ENCODE results near the gene FILIP1L.

The FILIP1L gene

GRCh38 chr3:100004931-100005330 lies 109.4 kb downstream of the FILIP1L start:
- no peaks in the 10 kb centered on the region for H3K36me3 Mint-ChIP-seq (ENCODE audit: low read depth)

GRCh38 chr3:100003609-100004503 lies 110.4 kb downstream of the FILIP1L start:
- no peaks in the 10 kb centered on the region for H3K27me3 Mint-ChIP-seq
- H3K4me3 Mint-ChIP-seq: no peak overlapping the region
- no peaks in the 10 kb centered on the region for H3K4me1 Mint-ChIP-seq (ENCODE audit: low read depth)
- H3K9me3 Mint-ChIP-seq: peaks cover 5% of the 10 kb centered on the region
- no peaks in the 10 kb centered on the region for H3K36me3 Mint-ChIP-seq (ENCODE audit: low read depth)
- intact Hi-C loops (cut with micrococcal nuclease): no loop called here
- no peak overlapping the region for H3K27ac Mint-ChIP-seq

More at GRCh38 chr3:100004931-100005330, 109.4 kb downstream of the FILIP1L start:
- intact Hi-C loops (cut with micrococcal nuclease): no loop called here
- no peaks in the 10 kb centered on the region for H3K27me3 Mint-ChIP-seq
- no peak overlapping the region for H3K27ac Mint-ChIP-seq
- H3K4me1 Mint-ChIP-seq (ENCODE audit: low read depth): no peaks in the 10 kb centered on the region
- H3K9me3 Mint-ChIP-seq: no peaks in the 10 kb centered on the region
- H3K4me3 Mint-ChIP-seq: no peak overlapping the region

- Mint-ChIP-seq H3K27ac (no peak overlapping the region), H3K9me3 (peaks cover 11% of the 10 kb centered on the region), H3K4me1 (ENCODE audit: low read depth) (no peaks in the 10 kb centered on the region), H3K4me3 (no peak overlapping the region), H3K27me3 (no peaks in the 10 kb centered on the region), H3K36me3 (ENCODE audit: low read depth) (no peaks in the 10 kb centered on the region)
- intact Hi-C loops (cut with micrococcal nuclease): no loop called here
Measured at GRCh38 chr3:100002599-100003350, 111.5 kb downstream of the FILIP1L start.

GRCh38 chr3:100001526-100002270 lies 112.6 kb downstream of the FILIP1L start:
- Mint-ChIP-seq H3K27me3 (no peaks in the 10 kb centered on the region), H3K4me3 (no peak overlapping the region), H3K36me3 (ENCODE audit: low read depth) (no peaks in the 10 kb centered on the region), H3K4me1 (ENCODE audit: low read depth) (no peaks in the 10 kb centered on the region), H3K27ac (no peak overlapping the region), H3K9me3 (peaks cover 15% of the 10 kb centered on the region)
- intact Hi-C loops (cut with micrococcal nuclease): no loop called here

- intact Hi-C loops (cut with micrococcal nuclease): no loop called here
- Mint-ChIP-seq H3K4me1 (ENCODE audit: low read depth) (no peaks in the 10 kb centered on the region), H3K27ac (no peak overlapping the region), H3K4me3 (no peak overlapping the region), H3K36me3 (ENCODE audit: low read depth) (no peaks in the 10 kb centered on the region), H3K27me3 (no peaks in the 10 kb centered on the region), H3K9me3 (peaks cover 21% of the 10 kb centered on the region)
Measured at GRCh38 chr3:100001083-100001482, 113.2 kb downstream of the FILIP1L start.

- Mint-ChIP-seq H3K27ac (no peak overlapping the region), H3K9me3 (peaks cover 37% of the 10 kb centered on the region), H3K4me3 (no peak overlapping the region), H3K27me3 (no peaks in the 10 kb centered on the region), H3K36me3 (ENCODE audit: low read depth) (no peaks in the 10 kb centered on the region), H3K4me1 (ENCODE audit: low read depth) (no peaks in the 10 kb centered on the region)
- intact Hi-C loops (cut with micrococcal nuclease): no loop called here
Measured at GRCh38 chr3:99999536-99999935, 114.8 kb downstream of the FILIP1L start.

- H3K4me3 Mint-ChIP-seq: no peak overlapping the region
- H3K27ac Mint-ChIP-seq: no peak overlapping the region
- intact Hi-C loops (cut with micrococcal nuclease): no loop called here
Measured at GRCh38 chr3:99997293-99997692, 117.0 kb downstream of the FILIP1L start.

GRCh38 chr3:99990179-99990578 lies 124.1 kb downstream of the FILIP1L start:
- peaks cover 24% of the 10 kb centered on the region for H3K9me3 Mint-ChIP-seq
- no peaks in the 10 kb centered on the region for H3K27me3 Mint-ChIP-seq
- H3K4me3 Mint-ChIP-seq: no peak overlapping the region
- H3K27ac Mint-ChIP-seq: no peak overlapping the region
- no peaks in the 10 kb centered on the region for H3K36me3 Mint-ChIP-seq (ENCODE audit: low read depth)
- peaks cover 5% of the 10 kb centered on the region for H3K4me1 Mint-ChIP-seq (ENCODE audit: low read depth)
- intact Hi-C loops (cut with micrococcal nuclease): no loop called here

More at GRCh38 chr3:99997293-99997692, 117.0 kb downstream of the FILIP1L start:
- H3K4me1 Mint-ChIP-seq (ENCODE audit: low read depth): no peaks in the 10 kb centered on the region
- no peaks in the 10 kb centered on the region for H3K36me3 Mint-ChIP-seq (ENCODE audit: low read depth)
- H3K9me3 Mint-ChIP-seq: peaks cover 54% of the 10 kb centered on the region
- no peaks in the 10 kb centered on the region for H3K27me3 Mint-ChIP-seq

GRCh38 chr3:99984668-99985067 lies 129.6 kb downstream of the FILIP1L start:
- no peaks in the 10 kb centered on the region for H3K9me3 Mint-ChIP-seq
- no peaks in the 10 kb centered on the region for H3K36me3 Mint-ChIP-seq (ENCODE audit: low read depth)
- H3K27me3 Mint-ChIP-seq: no peaks in the 10 kb centered on the region
- intact Hi-C loops (cut with micrococcal nuclease): no loop called here
- H3K4me3 Mint-ChIP-seq: no peak overlapping the region
- H3K4me1 Mint-ChIP-seq (ENCODE audit: low read depth): peaks cover 10% of the 10 kb centered on the region
- no peak overlapping the region for H3K27ac Mint-ChIP-seq

- Mint-ChIP-seq H3K4me1 (ENCODE audit: low read depth) (peaks cover 6% of the 10 kb centered on the region), H3K27me3 (no peaks in the 10 kb centered on the region), H3K27ac (no peak overlapping the region), H3K36me3 (ENCODE audit: low read depth) (no peaks in the 10 kb centered on the region), H3K9me3 (no peaks in the 10 kb centered on the region), H3K4me3 (no peak overlapping the region)
- intact Hi-C loops (cut with micrococcal nuclease): no loop called here
Measured at GRCh38 chr3:99984139-99984538, 130.2 kb downstream of the FILIP1L start.

GRCh38 chr3:99982650-99983049 lies 131.7 kb downstream of the FILIP1L start:
- Mint-ChIP-seq H3K4me3 (no peak overlapping the region), H3K27me3 (no peaks in the 10 kb centered on the region), H3K9me3 (no peaks in the 10 kb centered on the region), H3K27ac (no peak overlapping the region), H3K4me1 (ENCODE audit: low read depth) (peaks cover 9% of the 10 kb centered on the region), H3K36me3 (ENCODE audit: low read depth) (no peaks in the 10 kb centered on the region)
- intact Hi-C loops (cut with micrococcal nuclease): no loop called here

- Mint-ChIP-seq H3K9me3 (no peaks in the 10 kb centered on the region), H3K4me3 (no peak overlapping the region), H3K27me3 (no peaks in the 10 kb centered on the region), H3K27ac (no peak overlapping the region), H3K4me1 (ENCODE audit: low read depth) (peaks cover 9% of the 10 kb centered on the region), H3K36me3 (ENCODE audit: low read depth) (no peaks in the 10 kb centered on the region)
- intact Hi-C loops (cut with micrococcal nuclease): no loop called here
Measured at GRCh38 chr3:99981138-99981537, 133.2 kb downstream of the FILIP1L start.

- no peaks in the 10 kb centered on the region for H3K27me3 Mint-ChIP-seq
- no peaks in the 10 kb centered on the region for H3K9me3 Mint-ChIP-seq
- no peak overlapping the region for H3K4me3 Mint-ChIP-seq
- H3K36me3 Mint-ChIP-seq (ENCODE audit: low read depth): no peaks in the 10 kb centered on the region
- peaks cover 9% of the 10 kb centered on the region for H3K4me1 Mint-ChIP-seq (ENCODE audit: low read depth)
- no peak overlapping the region for H3K27ac Mint-ChIP-seq
- intact Hi-C loops (cut with micrococcal nuclease): no loop called here
Measured at GRCh38 chr3:99980606-99981005, 133.7 kb downstream of the FILIP1L start.

- Mint-ChIP-seq H3K27ac (no peak overlapping the region), H3K4me3 (no peak overlapping the region), H3K27me3 (no peaks in the 10 kb centered on the region), H3K4me1 (ENCODE audit: low read depth) (peaks cover 9% of the 10 kb centered on the region), H3K9me3 (no peaks in the 10 kb centered on the region), H3K36me3 (ENCODE audit: low read depth) (no peaks in the 10 kb centered on the region)
- intact Hi-C loops (cut with micrococcal nuclease): no loop called here
Measured at GRCh38 chr3:99978221-99978620, 136.1 kb downstream of the FILIP1L start.

Measured in dendritic cell treated with granulocyte-macrophage colony-stimulating factor and Interleukin-4, amounts not matched to agents 40 ng/mL and 50 ng/mL, for 4 days (primary cell).